ENCODE data around the gene RRAGD.

Gene RRAGD

GRCh38 chr6:89339565-89339964 is 72.5 kb downstream of the RRAGD start:
- DNase-seq (ENCODE audit: low read depth) = no peak
- TF ChIP-seq CTCF (IDR thresholded peaks at IDR 0.05; ENCODE audit: low read length, missing control alignments) = no peak
- no peak overlapping the region for H3K4me3 ChIP-seq (replicated peaks; ENCODE audit: low read depth, low read length)

GRCh38 chr6:89335164-89335563 is 76.9 kb downstream of the RRAGD start:
- no peak for TF ChIP-seq CTCF (IDR thresholded peaks at IDR 0.05; ENCODE audit: low read length, missing control alignments)
- H3K4me3 ChIP-seq (replicated peaks; ENCODE audit: low read depth, low read length) = no peak overlapping the region
- no peak for DNase-seq (ENCODE audit: low read depth)

- no peak for DNase-seq (ENCODE audit: low read depth)
- TF ChIP-seq CTCF (IDR thresholded peaks at IDR 0.05; ENCODE audit: low read length, missing control alignments) = no peak
- no peak overlapping the region for H3K4me3 ChIP-seq (replicated peaks; ENCODE audit: low read depth, low read length)
Measured at GRCh38 chr6:89330910-89331309, 81.2 kb downstream of the RRAGD start.

- DNase-seq (ENCODE audit: low read depth) = no peak
- no peak for TF ChIP-seq CTCF (IDR thresholded peaks at IDR 0.05; ENCODE audit: low read length, missing control alignments)
Measured at GRCh38 chr6:89328976-89329375, 83.1 kb downstream of the RRAGD start.

GRCh38 chr6:89324304-89324703 is 87.8 kb downstream of the RRAGD start:
- no peak for DNase-seq (ENCODE audit: low read depth)
- no peak overlapping the region for H3K4me3 ChIP-seq (replicated peaks; ENCODE audit: low read depth, low read length)
- TF ChIP-seq CTCF (IDR thresholded peaks at IDR 0.05; ENCODE audit: low read length, missing control alignments) = no peak

More at GRCh38 chr6:89328976-89329375, 83.1 kb downstream of the RRAGD start:
- H3K4me3 ChIP-seq (replicated peaks; ENCODE audit: low read depth, low read length) = no peak overlapping the region

GRCh38 chr6:89323511-89323971 is 88.5 kb downstream of the RRAGD start:
- H3K4me3 ChIP-seq (replicated peaks; ENCODE audit: low read depth, low read length) = no peak overlapping the region
- TF ChIP-seq CTCF (IDR thresholded peaks at IDR 0.05; ENCODE audit: low read length, missing control alignments) = no peak
- DNase-seq (ENCODE audit: low read depth) = peak; percentile 56

- DNase-seq (ENCODE audit: low read depth) = no peak
- no peak overlapping the region for H3K4me3 ChIP-seq (replicated peaks; ENCODE audit: low read depth, low read length)
- TF ChIP-seq CTCF (IDR thresholded peaks at IDR 0.05; ENCODE audit: low read length, missing control alignments) = no peak
Measured at GRCh38 chr6:89321131-89321970, 90.7 kb downstream of the RRAGD start.

Measured in fibroblast of pulmonary artery (primary cell).